Measurements from ENCODE around the gene KLHL3.
"Not testable (repeated sequence)": the region's sequence is repeated elsewhere in the genome, so short reads cannot be mapped to it uniquely, and the experiment has no call there.

Gene KLHL3, protein sequence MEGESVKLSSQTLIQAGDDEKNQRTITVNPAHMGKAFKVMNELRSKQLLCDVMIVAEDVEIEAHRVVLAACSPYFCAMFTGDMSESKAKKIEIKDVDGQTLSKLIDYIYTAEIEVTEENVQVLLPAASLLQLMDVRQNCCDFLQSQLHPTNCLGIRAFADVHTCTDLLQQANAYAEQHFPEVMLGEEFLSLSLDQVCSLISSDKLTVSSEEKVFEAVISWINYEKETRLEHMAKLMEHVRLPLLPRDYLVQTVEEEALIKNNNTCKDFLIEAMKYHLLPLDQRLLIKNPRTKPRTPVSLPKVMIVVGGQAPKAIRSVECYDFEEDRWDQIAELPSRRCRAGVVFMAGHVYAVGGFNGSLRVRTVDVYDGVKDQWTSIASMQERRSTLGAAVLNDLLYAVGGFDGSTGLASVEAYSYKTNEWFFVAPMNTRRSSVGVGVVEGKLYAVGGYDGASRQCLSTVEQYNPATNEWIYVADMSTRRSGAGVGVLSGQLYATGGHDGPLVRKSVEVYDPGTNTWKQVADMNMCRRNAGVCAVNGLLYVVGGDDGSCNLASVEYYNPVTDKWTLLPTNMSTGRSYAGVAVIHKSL

DNA sequence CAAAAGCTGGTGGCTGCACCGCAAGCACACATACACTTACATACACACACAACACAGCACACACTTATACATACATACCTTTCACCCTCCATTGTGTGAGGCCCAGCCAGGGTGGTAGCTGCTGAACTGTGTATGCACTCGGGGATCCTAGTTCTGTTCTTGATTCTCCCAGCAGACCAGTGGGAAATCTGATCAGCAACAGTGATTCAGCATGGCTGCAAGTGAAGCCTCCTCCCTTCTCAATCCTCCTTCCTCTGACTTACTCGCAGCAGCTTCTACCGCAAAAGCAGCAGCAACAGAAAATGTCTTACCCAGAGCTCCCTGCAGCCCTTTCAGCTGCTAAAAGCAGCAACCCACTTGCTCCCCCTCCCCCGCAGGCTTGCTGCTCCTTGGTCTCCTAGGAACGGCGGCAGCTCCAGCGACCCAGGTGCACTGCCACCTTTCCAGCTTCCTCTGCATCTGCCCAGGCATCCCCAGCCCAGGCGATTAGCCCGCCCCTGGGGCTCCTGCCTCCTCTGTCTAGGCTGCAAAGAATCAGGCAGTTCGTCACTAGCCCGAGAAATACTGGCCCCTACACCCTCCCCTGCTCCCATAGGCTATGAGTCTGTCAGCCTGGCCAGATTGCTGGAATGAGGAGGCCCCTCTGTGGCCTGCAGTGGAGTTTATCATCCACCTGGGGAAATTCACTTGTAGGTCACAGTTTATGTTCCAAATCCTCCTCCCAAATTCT, at the start of gene KLHL3:
TSS of gene KLHL3 (minus strand) at position 535 of the 730 bp plus-strand sequence. CDS start at position 92, 443 bp downstream.
- peak; percentile 47 for DNase-seq (ENCODE audit: low spot score)

DNA sequence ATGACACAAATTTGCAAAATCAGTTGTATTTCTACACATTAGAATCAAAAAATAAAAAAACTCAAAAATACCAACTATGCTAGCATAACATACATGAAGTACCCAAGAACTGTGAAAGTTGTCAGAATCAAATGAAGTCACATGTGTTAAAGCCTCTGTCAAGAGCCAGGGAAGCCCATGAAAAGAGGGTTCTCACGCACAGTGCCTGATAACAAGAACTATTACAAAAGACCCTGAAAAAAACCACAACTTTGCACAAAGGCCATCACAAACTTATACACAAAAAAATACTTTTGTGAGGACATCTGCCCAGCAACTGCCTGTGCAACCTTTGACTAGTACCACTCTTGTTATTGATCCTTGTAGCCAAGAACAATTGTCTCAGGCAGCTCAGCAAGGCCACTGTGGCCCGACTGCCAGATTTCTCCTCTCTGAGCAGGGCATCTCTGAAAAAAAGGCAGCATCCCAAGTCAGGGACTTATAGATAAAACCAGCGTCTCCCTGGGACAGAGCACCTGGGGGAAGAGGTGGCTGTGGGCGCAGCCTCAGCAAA, 47.2 kb upstream of the KLHL3 start:
- no peak for DNase-seq (ENCODE audit: low spot score)

DNA sequence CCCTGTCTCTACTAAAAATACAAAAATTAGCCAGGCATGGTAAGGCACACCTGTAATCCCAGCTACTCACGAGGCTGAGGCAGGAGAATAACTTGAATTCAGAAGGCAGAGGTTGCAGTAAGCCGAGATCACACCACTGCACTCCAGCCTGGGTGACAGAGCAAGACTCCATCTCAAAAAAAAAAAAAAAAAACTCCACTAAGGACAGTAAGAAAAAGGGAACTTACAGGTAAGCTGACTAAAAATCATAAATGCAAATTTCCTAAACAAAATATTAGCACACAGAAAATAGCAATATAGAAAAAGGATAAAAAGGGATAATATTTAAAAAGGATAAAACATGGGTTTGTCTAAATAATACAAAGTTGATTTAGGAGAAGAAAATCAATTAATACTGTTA, 46.2 kb upstream of the KLHL3 start:
- no peak for DNase-seq (ENCODE audit: low spot score)

DNA sequence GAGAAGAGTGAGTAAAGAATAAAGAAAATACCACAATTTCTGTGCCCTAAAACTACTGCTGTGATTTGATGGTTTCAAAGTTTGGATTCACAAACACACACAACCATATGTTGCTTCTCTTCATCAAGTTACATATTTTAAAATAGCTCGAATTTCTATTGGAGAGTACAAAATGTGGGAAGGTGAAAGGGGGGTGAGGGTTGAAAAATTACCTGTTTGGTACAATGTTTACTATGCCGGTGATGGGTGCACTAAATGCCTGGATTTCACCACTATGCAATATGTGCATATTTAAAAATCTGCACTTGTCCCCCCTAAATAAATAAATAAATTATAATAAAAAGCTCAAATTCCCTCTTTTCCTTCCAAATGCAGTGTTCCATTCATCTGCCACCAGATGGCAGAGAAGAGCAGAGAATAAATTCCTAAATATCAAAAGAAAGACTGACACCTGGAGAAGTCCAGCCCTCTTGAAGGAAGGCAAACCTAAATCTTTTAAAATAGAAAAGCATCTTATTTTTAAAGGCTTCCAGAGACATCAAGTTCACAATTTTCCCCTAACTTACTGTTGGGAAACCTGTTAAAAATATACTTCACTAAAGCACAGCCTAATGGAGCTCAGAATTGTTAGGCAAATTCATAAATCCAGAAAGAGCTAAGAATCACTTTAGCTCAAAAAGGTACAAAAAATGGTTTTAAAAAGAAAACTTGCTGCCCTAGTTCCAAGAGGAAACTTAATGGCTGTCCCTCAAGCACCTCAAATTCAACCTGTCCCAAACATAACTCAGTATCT, 43.1 kb upstream of the KLHL3 start:
- DNase-seq (ENCODE audit: low spot score): no peak

DNA sequence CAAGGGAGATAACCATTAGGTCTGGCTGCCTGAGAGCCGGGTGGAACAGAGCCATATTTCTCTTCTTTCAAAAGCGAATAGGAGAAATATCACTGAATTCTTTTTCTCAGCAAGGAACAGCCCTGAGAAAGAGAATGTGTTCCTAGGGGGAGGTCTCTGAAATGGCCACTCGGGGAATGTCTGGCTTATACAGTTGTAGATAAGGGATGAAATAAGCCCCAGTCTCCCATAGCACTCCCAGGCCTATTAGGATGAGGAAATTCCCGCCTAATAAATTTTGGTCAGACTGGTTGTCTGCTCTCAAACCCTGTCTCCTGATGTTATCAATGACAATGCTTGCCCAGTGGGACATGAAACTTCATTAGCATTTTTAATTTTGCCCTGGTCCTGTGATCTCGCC, 32.0 kb upstream of the KLHL3 start:
- DNase-seq (ENCODE audit: low spot score): not testable (repeated sequence)

DNA sequence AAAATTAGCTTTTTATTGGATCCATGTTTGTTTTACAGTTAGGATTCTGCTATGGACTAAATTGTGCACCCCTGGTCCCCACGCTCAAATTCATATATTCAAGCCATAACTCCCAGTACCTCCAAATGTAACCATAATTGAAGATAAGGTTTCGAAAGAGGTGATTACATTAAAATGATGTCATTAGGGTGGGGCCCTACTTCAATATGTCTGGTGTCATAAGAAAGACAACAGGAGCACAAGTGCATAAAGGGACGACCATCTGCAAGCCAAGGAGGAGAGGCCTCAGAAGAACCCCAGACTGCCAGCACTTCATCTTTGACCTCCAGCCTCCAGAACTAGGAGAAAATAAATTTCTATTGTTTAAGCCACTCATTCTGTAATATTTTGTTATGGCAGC, 25.7 kb upstream of the KLHL3 start:
- no peak for DNase-seq (ENCODE audit: low spot score)

DNA sequence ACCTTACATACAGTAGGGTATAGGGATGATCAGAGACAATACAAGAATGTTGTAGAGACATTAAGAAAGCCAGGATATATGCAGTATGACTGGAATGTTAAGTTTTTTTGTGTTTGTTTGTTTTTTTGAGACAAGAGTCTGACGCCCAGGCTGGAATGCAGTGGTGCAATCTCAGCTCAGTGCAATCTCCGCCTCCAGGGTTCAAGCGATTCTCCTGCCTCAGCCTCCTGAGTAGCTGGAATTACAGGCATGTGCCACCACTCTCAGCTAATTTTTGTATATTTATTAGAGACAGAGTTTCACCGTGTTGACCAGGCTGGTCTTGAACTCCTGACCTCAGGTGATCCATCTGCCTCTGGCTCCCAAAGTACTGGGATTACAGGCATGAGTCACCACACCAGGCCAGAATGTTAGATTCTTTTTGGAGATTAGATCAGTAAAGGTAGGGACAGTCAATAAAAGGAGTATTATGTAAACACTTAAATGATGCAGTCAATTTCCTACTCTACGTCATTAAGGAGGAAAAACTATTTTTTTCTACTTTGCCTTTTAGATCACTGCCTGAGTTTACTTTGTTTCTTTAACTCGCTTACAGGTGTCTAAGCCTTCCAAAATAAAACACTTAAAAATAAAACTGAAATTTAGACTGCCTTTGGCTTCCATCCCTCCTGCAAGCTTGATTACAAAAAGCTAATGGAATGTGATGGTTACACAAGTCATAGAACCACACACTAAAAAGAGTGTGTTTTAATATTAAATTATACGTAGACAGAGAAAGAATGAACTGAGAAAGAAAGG, 25.0 kb upstream of the KLHL3 start:
- DNase-seq (ENCODE audit: low spot score): no peak

DNA sequence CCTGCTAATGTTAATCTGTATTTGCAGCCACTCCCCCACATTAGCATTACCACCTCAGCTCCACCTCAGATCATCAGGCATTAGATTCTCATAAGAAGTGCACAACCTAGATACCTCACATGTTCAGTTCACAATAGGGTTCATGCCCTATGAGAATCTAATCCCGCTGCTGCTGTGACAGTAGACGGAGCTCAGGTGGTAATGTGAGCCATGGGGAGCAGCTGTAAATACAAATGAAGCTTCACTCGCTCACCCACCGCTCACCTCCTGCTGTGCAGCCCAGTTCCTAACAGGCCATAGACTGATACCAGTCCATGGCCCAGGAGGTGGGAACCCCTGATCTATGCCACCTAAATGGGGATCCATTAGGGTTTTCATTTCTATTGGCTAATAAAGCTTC, 24.4 kb upstream of the KLHL3 start:
- no peak for DNase-seq (ENCODE audit: low spot score)

DNA sequence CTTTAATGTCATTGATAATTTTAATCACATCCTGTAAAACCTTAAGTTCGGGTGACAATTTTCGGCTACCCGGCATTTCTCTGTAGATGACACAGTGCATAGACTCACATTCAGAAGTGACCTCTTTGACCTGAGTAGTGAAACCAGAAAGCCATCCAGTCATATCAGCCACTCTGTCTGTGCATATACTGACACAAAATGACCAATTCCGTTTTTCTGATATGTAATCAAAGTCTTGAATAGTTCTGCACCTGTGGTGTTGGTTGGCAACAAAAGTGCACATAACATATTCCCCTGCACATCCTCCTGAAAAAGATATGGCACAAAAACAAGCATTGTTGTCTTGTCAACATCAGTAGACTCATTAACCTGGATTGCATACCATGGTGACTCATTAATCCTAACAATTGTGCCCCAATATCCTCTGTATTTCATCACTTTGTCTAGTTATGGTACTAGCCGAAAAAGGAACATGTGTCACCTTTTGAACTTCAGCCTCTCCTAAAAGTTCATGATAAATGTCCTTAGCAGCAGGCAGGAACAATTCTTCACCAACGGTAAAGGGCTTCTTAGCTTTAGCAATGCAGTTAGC, 22.9 kb upstream of the KLHL3 start:
- no peak for DNase-seq (ENCODE audit: low spot score)

DNA sequence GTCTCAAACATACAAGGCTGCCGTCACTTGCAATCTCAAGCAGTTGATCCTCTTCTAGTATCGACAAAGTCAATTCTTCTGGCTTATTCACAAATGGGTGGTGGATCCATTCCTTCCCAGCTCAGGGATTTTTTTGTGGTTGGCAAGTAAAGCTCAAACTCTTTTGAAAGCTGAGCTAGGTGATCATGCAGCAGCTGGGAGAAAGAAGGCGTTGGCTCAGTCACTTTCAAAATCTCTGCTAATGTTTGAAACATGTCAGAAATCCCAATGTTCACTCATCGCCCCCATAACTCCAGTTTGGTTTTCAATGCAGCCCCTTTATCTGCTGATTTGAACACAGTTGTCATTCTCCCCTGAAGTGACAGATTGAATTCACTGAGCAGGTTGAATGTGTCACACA, 22.2 kb upstream of the KLHL3 start:
- no peak for DNase-seq (ENCODE audit: low spot score)

DNA sequence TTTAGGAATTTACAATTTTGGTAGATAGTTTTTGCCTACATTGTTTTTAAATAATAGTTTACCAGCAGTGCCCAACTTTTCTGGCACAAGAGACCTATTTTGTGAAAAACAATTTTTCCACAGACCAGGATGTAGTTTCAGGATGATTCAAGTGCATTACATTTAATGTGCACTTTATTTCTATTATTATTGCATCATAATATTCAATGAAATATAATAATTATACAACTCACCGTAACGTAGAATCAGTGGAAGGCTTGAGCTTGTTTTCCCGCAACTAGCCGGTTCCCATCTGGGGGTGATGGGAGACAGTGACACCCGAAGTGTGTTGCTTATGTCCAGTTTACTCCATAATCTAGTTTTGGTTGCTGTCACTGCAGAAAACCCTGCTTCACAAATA, 21.7 kb upstream of the KLHL3 start:
- DNase-seq (ENCODE audit: low spot score): no peak

DNA sequence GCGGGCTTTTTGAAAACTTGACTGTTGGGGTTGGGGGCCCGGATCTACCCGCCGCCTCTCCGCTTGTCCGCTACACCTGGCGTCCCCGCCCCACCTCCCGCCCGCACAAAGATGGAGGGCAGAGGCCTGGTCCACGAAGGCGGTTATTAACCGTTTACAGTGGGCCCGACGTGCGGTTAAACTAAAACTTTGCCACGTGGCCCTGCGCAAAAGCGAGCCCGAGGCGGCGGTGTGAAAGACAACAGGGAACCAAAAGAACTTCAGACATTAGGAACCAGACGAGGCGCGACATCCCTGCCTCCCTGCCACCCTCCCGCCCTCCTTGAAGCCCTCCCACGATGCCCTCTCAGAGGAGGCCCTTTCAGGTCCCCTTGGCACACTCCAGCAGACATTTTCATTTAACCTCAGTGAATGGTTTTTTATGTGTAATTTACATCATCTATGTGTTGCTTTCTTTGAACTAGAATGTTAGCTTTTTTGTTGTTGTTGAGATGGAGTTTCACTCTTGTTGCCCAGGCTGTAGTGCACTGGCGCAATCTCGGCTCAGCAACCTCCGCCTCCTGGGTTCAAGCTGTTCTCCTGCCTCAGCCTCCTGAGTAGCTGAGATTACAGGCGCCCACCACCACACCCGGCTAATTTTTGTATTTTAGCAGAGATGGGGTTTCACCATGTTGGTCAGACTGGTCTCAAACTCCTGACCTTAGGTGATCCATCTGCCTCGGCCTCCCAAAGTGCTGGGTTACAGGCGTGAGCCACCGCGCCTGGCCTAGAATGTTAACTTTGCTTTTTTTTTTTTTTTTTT, 19.3 kb upstream of the KLHL3 start:
- DNase-seq (ENCODE audit: low spot score): no peak

DNA sequence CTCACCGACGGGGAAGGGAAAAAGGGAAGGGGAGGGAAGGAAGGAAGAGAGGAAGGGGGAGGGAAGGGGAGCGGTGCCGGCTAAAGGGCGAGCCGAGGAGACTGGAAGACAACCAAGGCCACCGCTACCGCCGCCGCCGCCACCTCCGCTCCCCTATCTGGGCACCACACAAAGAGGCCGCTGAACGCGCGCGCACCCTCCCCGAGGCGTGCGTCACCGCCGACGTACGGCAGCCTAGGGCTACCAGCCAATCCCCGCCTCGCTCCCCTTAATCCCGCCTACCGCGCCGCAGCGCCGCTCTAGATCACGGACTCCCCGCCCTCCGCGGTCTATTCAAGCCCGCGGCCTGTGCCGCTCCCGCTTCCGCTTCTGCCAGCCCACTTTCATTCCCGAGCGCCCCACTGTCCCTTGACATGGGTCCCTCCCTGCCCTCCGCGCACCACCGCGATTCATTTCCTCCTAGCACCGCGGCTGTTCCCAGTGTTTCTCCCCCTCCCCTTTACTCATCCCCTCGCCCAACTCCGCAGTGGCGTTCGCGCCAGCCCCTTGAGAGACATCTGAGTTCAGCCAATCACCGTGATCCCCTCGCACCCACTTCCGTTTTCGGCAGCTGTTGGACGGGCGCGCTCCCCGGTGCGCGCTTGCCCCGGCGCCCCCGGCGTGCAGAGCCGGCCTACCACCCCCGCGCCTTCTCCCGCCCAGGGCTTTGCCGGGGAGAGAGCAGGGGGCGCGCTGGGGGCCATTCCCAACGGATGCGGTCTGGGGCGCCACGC, 18.5 kb upstream of the KLHL3 start, which contains the start of gene HNRNPA0:
TSS of gene HNRNPA0 (minus strand) at position 176 of the 773 bp plus-strand sequence. CDS start 297 bp downstream, outside the sequence.
- peak; percentile 97 for DNase-seq (ENCODE audit: low spot score)

DNA sequence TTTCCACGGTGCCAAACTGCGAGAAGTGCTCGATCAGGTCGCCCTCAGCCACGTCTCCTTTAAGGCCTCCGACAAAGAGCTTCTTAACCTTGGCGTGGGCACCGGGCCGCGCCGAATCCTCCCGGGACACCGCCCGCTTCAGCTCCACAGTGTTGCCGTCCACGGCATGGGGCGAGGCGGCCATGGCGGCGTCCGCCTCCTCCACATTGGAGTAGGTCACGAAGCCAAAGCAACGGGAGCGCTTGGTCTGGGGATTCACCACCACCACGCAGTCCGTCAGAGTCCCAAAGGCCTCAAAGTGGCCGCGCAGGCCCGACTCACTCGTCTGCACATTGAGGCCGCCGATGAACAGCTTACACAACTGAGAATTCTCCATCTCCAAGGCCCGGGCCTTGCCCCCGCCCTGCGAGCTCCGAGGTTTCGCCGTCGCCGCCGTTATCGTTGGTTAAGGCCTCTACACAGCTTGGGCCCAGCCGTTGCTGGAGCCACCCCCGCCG, 17.9 kb upstream of the KLHL3 start:
- peak; percentile 29 for DNase-seq (ENCODE audit: low spot score)

DNA sequence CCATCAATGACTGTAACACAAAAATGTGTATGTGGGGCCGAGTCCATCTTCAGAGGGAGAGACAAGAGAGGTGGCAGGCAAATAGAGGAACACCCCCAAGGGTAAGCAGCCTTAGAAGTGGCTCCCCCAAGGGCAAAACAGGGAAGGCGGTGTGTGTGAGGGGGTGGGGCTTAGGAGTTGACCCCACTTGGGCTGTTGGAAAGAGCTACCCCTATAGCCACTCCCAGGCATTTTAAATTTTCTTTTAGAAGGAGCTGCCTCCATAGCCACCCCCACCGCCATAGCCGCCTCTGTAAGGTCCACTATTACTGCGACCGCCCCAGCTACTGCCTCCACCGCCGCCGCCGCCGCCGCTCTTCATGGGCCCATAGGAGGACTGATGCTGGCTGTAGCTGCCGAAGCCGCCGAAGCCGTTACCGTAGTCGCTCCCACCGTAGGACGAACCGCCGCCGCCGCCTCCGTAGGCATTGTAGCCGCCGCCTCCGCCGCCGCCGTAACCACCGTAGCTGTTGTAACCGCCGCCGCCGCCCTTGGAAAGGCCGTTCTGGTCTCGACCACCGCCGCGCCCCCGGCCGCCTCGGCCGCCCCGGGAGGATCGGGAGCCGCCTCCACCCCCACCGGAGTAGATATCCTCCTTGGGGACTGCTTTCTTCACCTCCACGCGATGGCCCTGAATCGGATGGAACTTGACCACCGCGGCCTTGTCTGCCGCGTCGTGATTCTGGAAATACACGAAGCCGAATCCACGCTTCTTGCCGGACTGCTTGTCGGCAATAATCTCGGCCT, 17.2 kb upstream of the KLHL3 start:
- no peak for DNase-seq (ENCODE audit: low spot score)

DNA sequence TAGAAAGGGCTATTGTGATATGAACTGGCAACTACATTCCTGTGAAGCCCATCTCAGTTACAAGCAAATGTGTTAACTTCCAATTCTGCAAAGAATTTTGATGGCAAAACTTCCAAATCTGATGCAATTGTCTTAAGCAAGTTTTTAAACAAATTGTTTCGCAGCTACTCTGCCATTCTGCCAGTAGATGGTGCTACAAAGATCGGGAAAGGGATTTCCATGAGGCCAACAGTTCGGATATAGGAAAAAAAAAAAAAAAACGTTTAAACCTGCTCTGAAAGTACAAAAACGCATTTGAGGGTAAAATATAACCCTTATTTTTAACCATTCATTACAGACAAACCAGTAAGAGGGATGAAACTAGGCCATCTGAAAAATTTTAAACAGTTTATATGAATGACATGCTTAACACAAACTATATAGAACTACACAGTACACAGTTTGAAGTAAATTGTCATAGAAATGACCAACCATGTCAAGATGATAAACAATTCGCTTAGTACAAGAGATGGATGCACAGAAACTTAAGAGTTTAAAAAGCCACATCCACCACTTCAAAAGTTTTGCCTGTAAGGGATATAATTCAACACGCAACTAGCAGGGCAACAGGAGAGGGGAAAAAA, 16.1 kb upstream of the KLHL3 start:
- DNase-seq (ENCODE audit: low spot score): peak; percentile 40

DNA sequence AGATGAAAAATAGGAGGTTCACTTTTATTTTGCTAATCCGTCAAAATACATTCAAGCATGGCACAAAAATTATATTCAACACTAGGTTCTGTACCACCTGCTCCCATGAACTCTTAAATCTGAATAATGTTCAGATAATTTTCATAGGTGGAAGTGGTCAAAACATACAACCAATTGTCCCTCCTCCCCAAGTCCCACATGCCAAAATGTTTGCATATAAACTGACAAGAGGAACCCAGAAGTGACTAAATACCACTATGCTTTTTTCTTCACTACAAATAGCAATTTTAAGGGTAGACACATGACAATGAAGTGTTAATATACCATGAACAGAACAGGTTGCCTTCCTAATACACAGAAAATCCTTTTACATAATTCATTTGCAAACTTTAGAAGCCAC, 14.5 kb upstream of the KLHL3 start:
- DNase-seq (ENCODE audit: low spot score): no peak

Measured in hepatic stellate cell (primary cell).